Right lung (tissue), 5 donors: ENCODE measurements around the gene WDR26. TPM values are rescaled to one million over a fixed set of nuclear protein-coding genes. Genes with fewer than 3 reads are reported as not detected.

ENCODE experiments used
- DNase-seq, 2 donors: peaks; one replicate each; pipeline ENCODE4 v3.0.0-alpha.2; 2013
- polyA plus RNA-seq, 5 donors: library from polyadenylated mRNA; unstranded; fragments of 120-200 nt; gene quantifications; one replicate each; pipeline versions ENCODE4 v1.2.1 to v1.2.3, GENCODE V29; 2013; ENCODE audit warnings: inconsistent platforms in 1 of 5, low replicate concordance in 1 of 5; ENCODE audit not compliant: insufficient read length in 5 of 5, insufficient read depth in 1 of 5

Gene WDR26
- polyA plus RNA-seq, 5 donors, result 63.0 to 104 (median 94.0) TPM

DNA sequence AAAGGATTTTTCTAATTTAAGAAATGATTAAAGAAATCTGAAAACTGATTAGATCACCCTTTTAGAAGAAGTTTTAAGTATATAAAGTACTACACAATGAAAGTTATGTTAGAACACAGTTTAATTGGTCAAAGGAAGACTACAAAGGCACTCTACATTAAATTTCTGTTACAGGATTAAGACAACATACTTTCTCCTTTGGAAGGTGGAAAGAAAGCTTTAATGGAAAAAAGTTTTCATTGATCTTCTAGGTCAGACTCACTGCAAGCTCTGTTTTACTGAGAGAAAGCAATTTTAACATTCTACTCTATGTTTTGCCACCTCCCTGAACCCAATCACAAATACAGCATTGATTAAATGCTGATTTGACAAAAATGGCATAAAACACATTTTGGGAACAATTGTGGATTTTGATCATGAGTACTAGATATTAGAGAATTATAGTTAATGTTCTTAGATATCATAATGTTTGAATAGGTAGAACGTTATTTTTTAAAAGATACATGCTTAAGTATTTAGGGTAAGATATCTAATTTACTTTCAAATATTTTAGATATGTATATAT is 32.0 kb downstream of the WDR26 start:
- no peak for DNase-seq

DNA sequence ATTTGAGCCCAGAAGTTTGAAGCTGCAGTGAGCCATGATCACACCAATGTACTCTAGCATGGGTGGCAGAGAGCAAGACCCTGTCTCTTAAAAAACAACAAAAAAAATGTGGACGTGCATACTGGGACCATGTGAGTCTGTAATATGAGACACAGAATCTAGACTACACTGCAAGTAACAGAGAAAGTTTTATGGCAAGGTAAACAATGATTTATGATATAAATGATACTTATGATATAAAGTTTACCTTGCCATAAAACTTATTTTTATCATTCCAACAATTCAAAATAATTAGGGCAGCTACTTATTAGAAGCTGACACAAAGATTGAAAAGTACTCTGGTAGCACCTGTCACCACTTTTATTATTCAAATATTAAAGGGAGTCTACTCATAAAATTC is 34.7 kb downstream of the WDR26 start:
- no peak for DNase-seq

DNA sequence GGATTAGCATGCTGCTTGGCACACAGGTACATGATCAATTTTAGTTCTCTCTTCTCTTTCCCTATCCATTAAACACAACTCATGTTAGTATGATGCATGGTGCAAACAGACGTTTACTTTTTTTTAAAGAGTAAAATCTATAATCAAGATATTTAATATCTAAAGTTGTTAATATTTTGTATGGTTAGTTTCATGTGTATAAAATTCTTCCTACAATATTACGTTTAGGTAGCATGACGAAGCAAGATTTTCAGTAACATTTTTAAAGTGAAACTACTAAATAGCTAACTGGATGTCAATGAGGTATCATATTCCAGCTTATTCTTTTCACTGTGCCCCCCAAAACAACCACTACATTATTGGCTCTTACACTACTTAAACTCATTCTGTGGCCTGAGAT is 41.3 kb downstream of the WDR26 start:
- DNase-seq, result no peak

DNA sequence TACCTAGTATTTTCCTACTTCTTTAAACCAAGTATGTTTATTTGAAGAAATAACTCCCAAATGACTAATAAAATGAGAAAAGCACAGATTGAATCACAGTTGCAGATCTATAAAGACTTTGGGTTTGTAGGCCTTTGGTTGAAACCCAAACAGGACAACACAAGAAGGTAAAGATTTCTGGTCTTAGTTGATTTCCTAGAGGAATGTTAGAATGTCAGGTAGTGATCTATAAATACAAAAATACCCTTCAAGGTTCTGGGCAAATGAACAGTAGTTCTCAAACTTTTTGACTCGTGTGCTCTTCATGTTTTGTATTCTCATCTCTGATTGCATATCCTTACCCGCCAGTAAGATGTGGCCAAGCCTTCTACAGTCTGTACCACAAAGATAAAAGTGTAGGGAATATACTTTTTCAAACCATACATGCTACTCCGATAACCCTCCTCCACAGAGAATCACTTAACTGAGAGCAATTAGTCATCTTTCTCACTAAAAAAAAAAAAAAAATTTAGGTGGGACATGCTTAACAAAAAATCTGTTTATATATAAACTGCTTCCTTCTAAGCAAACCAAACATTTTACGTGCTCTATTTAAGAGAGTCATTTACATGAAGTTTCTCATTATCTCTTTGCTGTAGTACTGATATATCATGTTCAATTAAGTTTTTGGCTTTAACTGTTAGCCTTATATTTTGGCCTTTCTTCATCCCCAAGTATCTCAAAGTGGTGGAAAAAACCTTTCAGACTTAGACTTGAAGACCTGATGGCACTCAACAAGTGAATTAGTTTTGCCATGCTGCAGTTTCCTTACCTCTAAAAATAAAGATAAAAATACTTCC is 42.0 kb downstream of the WDR26 start:
- no peak for DNase-seq

DNA sequence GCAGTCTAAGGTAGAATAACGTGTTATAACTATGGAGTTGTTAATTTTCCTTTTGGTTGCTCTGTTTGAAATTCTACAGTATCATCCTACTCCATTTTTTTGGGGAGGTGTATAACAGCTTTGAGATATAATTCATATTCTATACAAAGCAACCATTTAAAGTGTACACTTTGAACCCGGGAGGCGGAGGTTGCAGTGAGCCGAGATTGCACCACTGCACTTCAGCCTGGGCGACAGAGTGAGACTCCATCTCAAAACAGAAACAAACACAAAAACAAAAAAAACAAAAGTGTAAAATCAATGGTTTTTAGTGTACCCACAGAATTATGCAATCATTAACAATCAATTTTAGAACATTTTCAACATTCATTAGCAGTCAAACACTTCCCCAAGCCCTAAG is 44.1 kb downstream of the WDR26 start:
- DNase-seq, result no peak

DNA sequence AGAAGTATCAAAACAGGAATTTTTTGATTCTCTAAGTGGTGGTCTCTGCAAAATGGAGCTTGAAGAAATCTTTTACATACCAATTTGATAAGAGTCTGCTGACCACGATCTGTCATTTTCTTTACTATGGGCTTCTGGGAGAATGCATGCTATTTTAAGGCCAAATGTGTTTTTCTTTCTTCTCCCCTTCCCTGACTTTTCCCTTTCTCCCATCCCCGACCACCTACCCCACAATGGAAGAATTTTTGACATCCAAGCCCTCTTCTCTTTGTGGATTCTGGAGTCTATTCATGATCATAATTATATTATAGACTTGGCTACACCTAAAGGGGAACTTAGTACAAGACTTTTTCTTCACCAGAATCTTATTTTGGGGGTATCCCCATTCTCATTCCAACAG is 46.7 kb downstream of the WDR26 start:
- DNase-seq, result no peak

DNA sequence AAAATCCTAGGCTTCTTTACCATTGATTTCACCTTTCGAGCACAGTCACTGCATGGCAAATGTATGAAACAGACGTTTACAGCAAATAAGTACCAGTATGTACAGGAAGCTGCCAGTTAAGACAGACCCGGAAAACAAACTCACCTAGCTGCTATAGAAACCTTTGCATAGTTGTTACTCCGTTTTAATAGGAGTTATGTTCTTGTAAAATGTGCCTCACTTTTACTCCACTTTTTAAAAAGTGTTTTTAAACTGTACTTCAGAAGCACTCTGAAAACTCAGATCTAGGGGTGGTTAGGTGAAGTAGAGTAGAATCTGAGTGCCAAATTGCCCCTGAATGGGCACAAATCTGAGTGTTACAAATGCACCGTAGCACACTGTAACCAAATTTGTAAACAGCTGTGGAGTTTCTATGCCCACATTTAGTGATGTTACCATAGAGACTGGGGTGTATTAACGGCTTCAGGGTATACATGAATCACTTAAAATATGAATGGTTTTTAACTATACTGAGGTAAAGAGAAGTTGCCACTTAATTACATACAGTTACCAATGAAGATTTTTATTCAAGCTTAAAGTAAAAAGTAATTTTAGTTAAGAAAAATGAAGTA is 47.2 kb downstream of the WDR26 start:
- no peak for DNase-seq

DNA sequence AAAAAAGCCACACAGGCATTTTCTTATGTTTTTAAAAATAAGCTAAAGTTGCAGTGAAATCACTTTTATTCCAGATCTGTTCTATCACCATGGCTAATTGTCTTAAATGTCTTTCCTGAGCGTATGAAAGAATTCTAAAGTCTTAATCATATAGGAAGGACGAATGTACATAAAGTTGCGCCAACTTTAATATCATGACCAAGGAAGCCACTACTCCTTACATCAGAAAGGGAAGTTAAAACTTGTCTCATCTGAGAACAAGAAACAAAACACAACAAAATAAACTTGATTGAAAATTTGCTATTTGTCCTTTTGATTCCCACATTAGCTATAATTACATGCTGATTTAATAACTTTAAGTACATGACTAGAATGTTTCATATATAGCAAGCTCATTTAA is 51.4 kb downstream of the WDR26 start:
- no peak for DNase-seq

DNA sequence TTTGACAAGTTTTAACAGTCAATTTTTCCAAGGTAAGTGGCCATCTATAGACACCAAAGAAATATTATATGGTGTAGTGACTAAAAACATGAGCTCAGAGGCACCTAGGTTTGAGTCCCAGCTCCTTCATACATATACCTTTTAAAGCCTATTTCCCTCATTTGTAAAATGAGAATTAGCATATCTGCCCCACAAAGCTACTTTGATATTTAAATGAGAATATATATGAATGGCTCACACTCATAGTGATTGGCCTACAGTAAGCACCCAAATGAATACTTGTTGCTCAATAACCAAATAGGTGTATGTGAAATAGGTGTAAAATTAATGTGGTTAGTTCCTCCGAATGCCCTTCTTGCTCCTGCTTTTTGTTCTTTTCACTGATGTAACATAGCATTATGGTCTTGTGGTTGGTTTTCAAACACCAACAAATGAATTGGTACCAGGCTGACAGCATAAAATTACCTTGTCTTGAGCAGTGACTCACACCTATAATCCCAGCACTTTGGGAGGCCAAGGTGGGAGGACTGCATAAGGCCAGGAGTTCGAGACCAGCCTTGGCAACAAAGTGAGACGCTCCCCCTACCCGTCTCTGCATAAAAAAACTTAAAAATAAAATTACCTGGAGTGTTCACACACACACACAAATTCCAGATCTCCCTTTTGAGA is 52.6 kb downstream of the WDR26 start:
- no peak for DNase-seq

DNA sequence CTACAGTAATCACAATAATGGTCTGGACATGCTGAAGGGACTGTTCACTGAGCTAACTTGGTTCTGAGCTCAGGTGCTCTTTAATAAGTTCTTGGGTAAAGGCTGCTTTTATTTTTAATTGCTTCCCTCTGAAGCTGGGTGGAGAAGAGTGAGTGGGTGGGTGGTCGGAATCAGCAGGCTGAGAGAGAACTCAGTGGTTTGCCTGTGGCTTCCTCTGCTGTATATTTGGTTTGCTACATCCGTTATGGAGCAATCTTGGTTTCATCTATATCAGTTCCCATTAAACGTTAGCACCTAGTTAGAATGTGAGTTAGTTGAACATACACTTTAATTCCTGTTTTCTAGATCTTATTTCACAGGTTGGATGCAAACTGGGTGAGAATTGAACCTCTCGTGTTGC is 54.6 kb downstream of the WDR26 start:
- DNase-seq, result no peak

DNA sequence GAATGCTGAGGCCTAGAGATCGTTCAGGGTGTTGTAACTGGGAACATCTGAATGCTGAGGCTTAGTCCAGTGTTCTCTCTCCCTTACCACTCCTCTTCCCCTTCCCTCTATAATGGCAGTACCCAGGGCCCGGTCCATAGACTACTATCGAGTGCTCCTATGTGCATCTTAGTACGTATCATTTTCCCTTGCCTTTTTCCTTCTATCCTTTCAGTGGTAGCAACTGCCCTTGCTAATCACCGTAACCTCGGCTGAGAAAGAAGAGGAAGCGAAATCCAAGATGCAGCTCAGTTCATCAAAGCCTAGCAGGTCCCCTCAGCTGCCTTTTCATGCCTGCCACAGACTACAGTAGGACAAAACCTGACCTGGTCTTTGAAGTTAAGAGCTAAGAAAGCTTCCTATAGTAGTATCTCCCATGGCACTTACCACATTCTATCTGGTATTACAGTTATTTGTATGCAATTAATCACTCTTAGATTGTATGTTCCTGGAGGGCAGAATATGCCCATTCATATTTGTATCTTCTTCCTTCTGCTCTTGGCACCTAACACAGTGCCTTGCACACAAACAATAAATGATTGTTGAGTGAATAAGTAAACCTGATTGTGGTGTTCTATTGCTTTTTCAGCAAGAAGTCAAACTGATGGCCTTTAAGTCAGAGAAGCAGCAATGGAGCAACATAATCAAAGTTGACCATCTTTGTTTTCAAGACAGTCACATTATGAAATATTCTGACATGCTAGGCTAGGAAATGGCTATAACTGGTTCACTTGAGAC is 55.6 kb downstream of the WDR26 start:
- DNase-seq, result no peak

DNA sequence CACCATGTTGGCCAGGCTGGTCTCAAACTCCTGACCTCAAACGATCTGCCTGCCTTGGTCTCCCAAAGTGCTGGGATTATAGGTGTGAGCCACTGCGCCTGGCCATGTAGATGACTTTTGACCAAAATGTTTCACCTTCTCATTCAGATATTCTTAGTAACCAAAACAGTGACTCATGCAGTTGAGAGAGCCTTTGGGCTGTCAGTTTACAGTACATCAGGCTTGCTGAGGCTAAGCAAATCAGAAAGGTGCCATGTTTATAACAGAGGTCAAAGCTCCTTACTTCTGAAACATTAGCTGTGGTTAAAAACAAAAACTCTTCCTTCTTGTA is 57.0 kb downstream of the WDR26 start:
- no peak for DNase-seq

DNA sequence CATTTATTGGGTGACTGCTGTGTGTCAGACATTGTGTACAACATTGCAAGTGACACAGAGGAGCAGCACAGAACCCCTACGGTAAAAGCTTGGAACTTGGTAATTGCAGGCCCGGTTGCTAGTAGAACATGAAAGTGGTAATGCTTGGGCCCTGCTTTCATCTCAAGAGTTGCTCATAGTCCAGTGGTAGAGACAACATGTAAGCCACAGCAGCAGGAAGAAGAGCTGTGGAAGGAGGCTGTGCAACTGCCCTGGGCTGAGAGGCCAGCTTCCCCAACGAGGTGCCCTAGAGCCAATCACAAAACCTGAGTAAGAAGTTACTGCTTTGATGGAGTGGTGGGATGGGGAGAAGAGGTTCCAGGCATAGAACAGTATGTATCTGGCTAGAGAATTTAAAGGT is 59.5 kb downstream of the WDR26 start:
- DNase-seq, result no peak

DNA sequence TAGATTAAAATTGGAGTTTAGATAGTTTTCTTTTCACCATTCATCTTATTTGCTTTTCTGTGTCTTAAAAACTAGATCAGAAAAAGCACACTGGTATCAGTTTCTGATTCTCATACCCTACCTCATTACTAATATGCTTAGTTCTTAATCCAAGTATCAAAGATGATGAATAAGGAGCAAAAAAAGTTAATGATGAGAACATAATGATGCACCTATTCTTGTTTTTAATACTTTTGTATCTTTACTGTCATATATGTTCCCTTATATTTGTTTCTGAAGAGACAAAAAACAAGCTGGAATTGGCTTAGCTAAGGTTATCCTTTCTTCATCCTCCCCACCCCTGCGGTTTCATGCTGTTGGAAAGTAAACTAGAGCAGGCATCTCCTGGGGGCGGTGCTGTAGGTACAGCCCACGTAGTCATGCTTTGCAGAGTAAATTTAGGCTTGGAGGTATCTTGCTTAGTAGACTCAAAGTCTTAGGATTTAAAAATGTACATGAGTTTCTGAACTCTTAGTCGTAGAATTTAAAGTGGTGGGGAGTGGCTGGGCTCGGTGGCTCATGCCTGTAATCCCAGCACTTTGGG is 61.5 kb downstream of the WDR26 start:
- no peak for DNase-seq

DNA sequence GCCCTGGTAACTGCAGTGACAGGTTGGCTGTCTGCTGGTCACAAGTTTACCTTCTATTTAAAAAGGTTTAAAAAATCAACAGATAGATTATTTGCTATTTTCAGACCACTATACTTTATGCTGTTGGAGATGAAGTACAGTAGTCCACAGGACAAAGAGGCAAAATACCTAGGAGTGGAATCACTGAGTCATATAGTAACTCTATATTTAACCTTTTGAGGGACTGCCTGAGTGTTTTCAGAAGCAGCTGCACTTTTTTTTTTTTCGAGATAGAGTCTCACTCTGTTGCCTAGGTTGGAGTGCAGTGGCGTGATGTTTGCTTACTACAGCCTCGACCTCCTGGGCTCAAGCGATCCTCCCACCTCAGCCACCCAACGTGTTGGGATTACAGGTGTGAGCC is 66.2 kb downstream of the WDR26 start:
- DNase-seq, result no peak

DNA sequence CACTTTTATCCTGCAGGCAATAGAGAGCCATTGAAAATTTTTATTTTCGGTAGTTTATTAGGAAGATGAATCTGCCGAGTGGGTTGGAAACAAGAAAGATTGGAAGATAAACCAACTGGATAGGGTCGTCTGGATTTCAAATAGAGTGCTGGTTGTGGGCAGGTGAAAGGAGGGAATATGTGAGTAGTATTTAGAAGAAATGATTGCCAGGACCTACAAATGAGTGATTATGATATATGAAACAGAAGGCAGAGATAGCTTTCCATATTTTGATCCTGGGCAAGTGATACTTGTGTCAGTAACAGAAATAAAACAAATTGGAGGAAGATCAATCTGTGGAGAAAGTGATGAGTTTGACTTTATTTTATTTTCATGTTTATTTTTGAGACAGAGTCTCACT is 75.4 kb downstream of the WDR26 start:
- DNase-seq, result no peak

DNA sequence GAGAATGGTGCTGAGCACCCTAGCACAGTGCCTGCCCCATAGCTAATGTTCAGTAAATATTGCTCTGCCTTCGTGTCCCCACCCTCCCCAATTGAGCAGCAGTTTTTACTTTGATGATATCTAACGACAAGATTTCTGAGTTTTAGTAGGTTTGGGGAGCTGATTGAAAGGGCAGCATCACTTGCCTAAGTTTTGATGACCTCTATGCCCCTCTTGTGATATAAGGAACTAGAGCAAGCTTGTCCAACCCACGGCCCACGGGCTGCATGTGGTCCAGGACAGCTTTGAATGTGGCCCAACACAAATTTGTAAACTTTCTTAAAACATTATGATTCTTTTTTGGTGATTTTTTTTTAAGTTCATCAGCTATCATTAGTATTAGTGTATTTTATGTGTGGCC is 76.4 kb downstream of the WDR26 start:
- DNase-seq, result no peak

DNA sequence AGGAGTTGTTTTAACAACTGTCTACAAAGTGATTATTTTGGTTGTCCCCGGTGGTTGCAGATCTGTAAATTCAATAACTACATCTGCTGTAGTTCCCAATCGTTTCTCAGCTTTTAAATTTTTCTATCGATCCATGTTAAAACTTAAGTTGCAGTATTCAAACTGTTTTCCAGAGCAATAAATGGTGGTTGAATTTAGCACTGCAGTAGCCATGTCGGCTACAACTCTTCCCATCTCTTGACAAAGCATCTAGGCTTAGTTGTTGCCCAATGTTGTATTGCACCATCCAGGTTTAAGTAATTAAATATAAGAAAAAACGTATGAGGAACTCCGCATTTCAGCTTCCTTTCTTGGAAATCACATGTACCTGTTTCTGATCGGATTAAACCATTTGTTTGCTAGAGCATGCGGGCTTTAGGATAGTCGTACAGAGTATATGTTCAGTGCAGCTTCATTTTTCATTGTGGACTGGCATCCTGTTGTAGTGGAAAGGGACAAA is 76.9 kb downstream of the WDR26 start:
- DNase-seq, result peak in 1 of 2 donors; percentile 14

DNA sequence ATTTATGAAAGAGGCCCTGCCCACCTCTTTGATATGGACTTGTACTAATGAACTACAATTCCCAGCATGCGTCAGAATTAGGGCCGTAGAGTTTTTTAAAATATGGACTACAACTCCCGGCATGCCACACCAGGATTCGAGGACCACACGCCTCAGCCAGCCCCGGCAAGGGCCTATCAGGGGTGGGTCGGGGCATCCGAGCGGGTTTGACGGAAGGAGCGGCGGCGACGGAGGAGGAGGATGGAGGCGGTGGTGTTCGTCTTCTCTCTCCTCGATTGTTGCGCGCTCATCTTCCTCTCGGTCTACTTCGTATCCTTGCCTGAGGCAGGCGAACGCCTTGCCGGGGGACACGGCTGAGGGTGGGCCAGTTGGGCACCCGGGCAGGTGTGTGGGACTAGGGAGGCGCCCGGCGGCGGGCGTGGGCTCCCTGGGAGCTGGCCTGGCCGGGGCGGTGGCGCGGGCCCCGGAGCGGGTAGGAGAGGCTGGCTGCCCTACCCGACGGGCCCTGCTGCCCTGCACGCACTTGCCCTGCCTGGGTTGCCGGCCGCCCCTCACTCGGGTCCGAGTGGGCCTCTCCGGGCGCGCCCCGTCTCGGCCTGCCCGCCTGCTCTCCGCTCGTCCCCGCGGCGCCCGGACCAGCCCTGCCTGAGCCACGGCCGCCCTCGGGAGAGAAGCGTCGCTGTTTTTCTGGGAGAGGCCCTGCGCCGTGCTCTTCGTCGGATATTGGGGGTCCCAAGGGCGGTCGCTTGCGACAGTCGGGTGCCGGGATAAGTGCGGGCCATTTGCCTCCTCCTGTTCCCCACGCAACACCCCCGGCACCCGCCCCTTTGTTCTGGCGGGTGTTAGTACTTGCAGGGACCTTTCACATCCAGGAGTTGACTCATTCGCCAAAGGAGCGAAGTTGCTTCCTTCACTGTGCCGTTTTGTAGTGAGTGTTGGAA is 77.6 kb downstream of the WDR26 start, which contains the start of gene CNIH4:
Gene CNIH4, plus strand, starts transcription at position 195 of the 941 bp plus-strand sequence. Its CDS starts 46 bp downstream, at position 241.
- DNase-seq, result peak; percentile 90
